Glomerular visceral epithelial cell (primary cell): ENCODE results near the gene MRTFA.
A peak's percentile ranks its signal among the peaks of the same experiment; 100 is the strongest.
"Not testable (repeated sequence)": the region's sequence is repeated elsewhere in the genome, so short reads cannot be mapped to it uniquely, and the experiment has no call there.

Experiments used
- DNase-seq: peaks from one replicate; pipeline ENCODE4 v3.0.0-alpha.2; 2016; ENCODE audit errors: extremely low spot score

Gene MRTFA

GRCh38 chr22:40659166-40659565 lies 22.6 kb upstream of the MRTFA start:
- DNase-seq: no peak

- DNase-seq: not testable (repeated sequence)
Observed at GRCh38 chr22:40656651-40657050, 20.1 kb upstream of the MRTFA start.

- not testable (repeated sequence) for DNase-seq
Observed at GRCh38 chr22:40655941-40656340, 19.4 kb upstream of the MRTFA start.

- DNase-seq: peak; percentile 47
Observed at GRCh38 chr22:40654522-40655167, 18.1 kb upstream of the MRTFA start.

- no peak for DNase-seq
Observed at GRCh38 chr22:40653361-40653760, 16.8 kb upstream of the MRTFA start.

GRCh38 chr22:40651563-40652501 lies 15.3 kb upstream of the MRTFA start:
- peak; percentile 97 for DNase-seq

- no peak for DNase-seq
Observed at GRCh38 chr22:40651057-40651456, 14.5 kb upstream of the MRTFA start.

- no peak for DNase-seq
Observed at GRCh38 chr22:40648386-40648785, 11.9 kb upstream of the MRTFA start.

- no peak for DNase-seq
Observed at GRCh38 chr22:40645579-40646197, 9.2 kb upstream of the MRTFA start.

- no peak for DNase-seq
Observed at GRCh38 chr22:40642316-40642715, 5.8 kb upstream of the MRTFA start.

- DNase-seq: no peak
Observed at GRCh38 chr22:40641269-40641668, 4.8 kb upstream of the MRTFA start.

- no peak for DNase-seq
Observed at GRCh38 chr22:40638261-40638660, 1.7 kb upstream of the MRTFA start.

- DNase-seq: no peak
Observed at GRCh38 chr22:40637183-40638150, 948 bp upstream of the MRTFA start.

GRCh38 chr22:40635940-40636379 lies 559 bp downstream of the MRTFA start:
- DNase-seq: no peak

- no peak for DNase-seq
Observed at GRCh38 chr22:40635043-40635939, 1.2 kb downstream of the MRTFA start.

- DNase-seq: no peak
Observed at GRCh38 chr22:40634119-40634903, 2.2 kb downstream of the MRTFA start.

- DNase-seq: no peak
Observed at GRCh38 chr22:40633036-40633435, 3.5 kb downstream of the MRTFA start.

GRCh38 chr22:40631925-40632324 lies 4.6 kb downstream of the MRTFA start:
- DNase-seq: peak; percentile 68

GRCh38 chr22:40628354-40629042 lies 8.0 kb downstream of the MRTFA start:
- DNase-seq: peak; percentile 54
